GM19438 (cell line): ENCODE data around the gene RSPH6A.

Experiments used
- ATAC-seq: cut with Tn5 transposase; IDR thresholded peaks from one replicate; pipeline ENCODE4 v1.9.1; 2021; ENCODE audit warnings: low read depth; ENCODE audit not compliant: unreplicated experiment

Gene RSPH6A

DNA sequence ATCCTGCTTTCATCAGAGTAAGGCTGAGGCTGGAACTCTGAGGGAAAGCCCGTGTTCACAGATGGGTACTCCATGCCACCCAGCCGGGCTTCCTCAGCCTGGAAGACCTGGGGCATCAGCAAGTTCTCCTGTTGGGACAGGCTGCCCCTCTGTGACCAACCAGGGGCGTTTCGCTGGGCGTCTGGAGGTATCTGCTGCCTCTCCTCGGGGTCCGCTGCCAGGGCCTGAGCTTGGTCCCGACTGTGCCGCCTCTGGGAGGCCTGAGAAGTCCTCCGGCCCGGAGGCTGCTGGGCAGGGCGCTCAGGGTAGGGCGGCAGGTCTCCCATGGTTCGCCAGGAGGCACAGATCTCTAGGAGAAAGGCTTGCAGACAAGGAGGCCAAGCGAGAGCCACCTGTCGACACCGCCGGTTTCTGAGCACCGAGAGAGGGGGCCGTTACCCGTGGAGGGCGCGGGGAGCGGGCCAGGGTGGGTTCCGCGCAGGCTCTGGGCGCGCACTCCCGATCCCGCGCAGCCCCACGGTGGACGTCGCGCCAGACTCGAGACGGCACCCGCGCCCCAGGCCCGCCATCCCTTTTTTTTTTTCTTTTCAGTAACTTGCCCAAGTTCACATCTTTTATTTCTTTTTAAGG, at the start of gene RSPH6A:
RSPH6A (minus strand) TSS at position 458 of the 630 bp plus-strand sequence; CDS start at position 326, 132 bp downstream.
- no peak for ATAC-seq

DNA sequence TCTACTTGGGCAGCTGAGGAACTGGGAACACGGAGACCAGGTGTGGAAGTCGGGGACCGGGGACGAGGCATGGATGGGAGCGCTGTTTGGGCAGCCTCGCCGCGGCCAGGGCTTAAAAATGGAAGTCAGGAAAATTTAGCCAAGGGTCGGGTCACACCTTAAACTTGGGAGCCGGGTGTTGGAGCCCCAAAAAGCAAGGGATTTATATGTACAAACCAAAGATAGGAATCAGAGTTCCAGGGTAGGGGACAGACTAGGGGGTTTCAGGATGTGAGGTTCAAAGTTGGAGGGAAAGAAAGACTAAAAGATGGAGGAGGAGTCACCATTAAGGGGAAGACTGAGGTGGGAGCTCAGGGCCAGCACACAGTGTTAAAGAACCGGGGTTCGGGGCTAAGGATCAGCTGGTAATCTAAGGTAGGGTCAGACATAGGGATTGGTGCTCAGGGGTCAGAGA, 49.5 kb upstream of the RSPH6A start:
- ATAC-seq, result no peak

GRCh38 chr19:45863840-45864628, 48.9 kb upstream of the RSPH6A start, which contains the start of gene FOXA3:
FOXA3 (plus strand) TSS chr19:45864326; CDS start chr19:45864457, 131 bp downstream.
- ATAC-seq, result no peak

DNA sequence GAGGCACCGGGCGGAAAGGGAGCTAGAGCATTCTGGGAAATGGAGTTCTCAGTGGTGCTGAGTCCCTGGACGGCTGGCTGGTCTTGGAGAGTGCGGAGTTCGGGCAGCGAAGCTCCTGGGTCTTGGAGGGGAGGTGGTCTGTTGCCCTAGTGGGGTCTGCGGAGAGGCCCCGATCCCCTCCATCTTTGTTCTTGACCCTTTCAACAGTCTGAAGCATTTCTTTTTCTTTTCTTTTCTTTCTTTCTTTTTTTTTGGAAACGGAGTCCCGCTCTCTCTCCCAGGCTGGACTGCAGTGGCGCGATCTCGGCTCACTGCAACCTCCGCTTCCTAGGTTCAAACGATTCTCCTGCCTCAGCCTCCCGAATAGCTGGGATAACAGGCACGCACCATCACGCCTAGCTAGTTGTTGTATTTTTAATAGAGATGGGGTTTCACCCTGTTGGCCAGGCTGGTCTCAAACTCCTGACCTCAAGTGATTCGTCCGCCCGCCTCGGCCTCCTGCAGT, 48.3 kb upstream of the RSPH6A start:
- no peak for ATAC-seq

GRCh38 chr19:45862564-45863334, 47.6 kb upstream of the RSPH6A start, which contains the start of gene SYMPK:
SYMPK (minus strand) TSS chr19:45863147; CDS start chr19:45854495, 8,652 bp downstream.
- peak; percentile 81 for ATAC-seq

DNA sequence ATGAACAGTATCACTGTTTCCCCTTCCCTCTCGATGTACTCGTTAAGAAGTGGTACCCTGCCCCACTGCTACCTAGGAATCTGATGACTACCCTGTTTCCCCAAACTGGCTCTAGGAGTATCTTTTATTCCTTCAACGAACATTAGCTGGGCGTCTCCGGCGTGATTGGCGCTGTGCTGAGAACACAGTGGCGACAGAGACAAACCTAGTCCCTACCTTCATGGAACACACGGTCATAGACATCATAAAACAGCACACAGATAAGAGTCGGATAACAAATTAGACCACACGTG, 47.1 kb upstream of the RSPH6A start:
- no peak for ATAC-seq

GRCh38 chr19:45860359-45861259, 45.5 kb upstream of the RSPH6A start:
- no peak for ATAC-seq

GRCh38 chr19:45854167-45854778, 39.2 kb upstream of the RSPH6A start:
- no peak for ATAC-seq

GRCh38 chr19:45852983-45853382, 37.9 kb upstream of the RSPH6A start:
- no peak for ATAC-seq

DNA sequence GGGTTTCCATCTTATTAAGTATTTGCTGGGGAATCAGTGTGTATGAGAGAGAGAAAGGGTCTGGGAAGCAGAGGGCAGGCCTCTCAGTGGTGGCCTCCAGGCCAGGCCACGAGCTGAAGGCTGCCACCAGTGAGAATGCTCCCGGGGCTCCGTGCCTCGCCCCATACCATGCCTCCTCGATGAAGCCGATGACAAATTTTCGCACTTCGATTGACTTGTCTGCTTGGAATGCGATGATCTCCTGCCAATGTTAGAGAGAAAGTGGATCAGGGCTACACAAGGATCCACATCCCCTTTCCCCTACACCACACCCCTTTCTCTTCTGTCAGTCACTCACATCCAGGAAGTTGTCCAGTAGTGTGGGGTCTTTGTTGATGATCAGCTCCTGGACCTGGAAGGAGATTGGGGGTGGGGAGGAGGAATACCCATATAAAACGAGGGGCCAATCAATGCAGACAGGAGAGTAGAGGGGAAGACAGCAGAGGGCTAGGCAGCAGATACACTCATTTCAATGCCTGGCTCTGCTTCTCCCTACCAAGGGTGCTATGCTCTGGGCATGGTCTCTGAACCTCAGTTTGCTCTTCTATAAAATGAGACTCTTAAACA, 37.1 kb upstream of the RSPH6A start:
- ATAC-seq, result no peak

GRCh38 chr19:45848922-45849321, 33.8 kb upstream of the RSPH6A start:
- ATAC-seq, result no peak

DNA sequence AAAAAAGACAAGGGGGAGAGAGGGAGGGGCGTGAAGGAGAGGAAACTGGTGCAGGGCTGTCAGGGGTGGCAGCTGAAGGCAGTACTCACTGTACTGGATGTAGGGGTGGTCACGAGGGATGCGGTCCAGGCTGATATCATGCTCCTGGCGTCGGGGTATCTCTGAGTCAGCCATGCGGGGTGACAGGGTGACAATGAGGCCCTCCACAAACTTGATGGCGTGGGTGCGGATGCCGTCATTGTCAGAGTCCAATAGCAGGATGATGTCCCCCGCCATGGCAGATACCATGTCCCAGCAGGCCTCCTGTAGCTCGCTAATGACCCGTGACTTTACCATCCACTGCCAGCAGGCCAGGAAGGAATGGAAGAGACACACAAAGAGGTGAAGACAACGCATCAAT, 32.6 kb upstream of the RSPH6A start:
- ATAC-seq, result no peak

DNA sequence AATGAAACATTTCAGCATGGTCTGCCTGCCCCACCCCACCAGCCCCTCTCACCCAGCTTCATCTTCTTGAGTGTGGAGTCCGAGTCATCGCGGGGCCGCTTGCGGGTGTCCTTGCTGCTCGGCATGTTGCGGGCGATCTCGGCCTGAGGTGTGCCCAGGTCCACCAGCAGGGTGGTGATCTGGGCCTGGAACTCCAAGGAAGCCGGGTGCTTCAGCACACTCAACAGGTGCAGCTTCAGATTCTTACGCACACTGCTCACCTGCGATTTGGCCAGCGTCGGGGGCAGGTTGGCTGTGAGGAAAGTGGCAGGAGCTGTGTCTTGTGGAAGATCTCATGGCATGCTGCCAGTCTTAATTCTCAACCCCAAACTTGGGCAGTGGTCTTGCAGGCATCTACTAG, 27.1 kb upstream of the RSPH6A start:
- ATAC-seq, result no peak

DNA sequence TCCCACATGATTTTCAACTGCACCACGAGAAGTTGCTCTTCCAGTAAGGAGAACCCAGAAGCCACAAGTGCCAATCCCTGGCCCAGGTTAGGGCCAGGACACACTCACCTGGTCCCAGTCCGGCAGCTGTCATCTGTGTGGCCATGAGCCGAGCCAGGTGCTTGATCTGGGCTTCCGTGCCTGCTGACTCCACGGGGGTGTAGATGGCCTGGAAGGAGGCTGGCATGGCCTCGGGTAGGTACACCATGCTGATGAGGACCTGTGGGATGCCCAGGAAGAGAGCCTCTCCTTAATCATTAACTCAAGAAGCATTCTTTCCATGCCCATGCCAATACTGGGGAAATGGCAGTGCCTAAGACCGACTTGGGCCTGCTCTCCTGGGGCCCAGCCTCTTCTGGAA, 19.9 kb upstream of the RSPH6A start:
- no peak for ATAC-seq

GRCh38 chr19:45828945-45829344, 13.8 kb upstream of the RSPH6A start:
- ATAC-seq, result no peak

DNA sequence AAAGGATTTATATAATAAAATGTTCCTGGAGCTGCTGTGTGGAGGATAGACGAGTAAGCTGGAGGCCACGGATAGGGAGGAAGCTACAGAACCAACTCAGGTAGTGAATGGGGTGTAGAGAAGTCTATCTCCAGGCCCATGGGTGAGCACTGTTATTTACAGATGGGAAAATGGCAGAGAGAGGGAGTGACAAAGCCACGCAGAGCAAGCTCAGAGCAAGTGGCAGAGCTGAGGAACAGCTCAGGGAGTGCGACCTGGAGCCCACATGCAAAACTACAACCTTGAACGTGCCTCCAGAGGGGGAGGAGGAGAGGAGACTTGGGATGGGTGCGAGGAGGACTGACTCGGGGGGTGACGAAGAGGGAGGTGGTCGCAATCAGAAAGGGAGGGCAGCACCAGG, 13.4 kb upstream of the RSPH6A start:
- ATAC-seq, result no peak

DNA sequence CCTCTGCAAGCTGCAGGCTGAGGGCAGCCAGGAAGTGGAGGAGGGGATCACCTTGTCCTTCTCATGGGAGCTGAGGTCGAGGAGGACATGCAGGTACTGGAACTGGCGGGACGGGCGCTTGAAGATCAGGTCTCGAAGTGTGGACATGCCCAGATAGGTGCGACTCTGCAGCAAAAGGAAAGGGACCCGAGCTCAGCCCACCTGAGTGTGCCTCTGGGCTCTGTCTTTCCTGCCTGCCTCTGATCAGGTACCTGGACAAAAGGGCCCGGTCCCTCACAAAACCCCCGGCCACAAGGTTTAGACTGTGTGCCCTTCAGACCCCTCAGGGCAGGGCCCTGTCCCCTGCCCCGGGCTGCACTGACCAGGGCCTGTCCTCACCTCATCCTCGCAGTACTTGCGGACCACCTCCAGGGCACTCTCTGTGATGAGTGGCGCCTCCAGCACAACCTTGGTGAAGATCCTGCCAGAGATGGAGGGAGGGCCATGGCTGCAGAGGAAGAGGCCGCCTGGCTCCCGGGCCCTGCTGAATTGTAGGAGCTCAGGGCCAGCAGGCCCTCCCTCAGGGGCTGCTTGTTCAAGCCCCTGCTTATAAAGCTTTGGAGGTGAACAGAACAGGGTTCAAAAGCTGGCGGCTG, 12.5 kb upstream of the RSPH6A start:
- ATAC-seq, result no peak

- no peak for ATAC-seq
Observed at GRCh38 chr19:45826934-45827333, 11.8 kb upstream of the RSPH6A start.
